ENCODE data around the gene MBD3L5. TPM values are rescaled to one million over a fixed set of nuclear protein-coding genes. Genes with fewer than 3 reads are reported as not detected.
A peak's percentile ranks its signal among the peaks of the same experiment; 100 is the strongest.

Gene MBD3L5
- total and polyA plus RNA-seq, 12 donors = not detected

- H3K27ac ChIP-seq = peak overlapping the region in 1 of 5 donors; percentile 78
- intact Hi-C loops (cut with DNase I) = no loop called here
Observed at GRCh38 chr19:7068599-7068998, 38.2 kb downstream of the MBD3L5 start.

GRCh38 chr19:7069042-7069903 lies 38.9 kb downstream of the MBD3L5 start, which contains the start of gene ZNF557:
Gene ZNF557, plus strand, starts transcription at chr19:7069703. Its CDS starts 5,372 bp downstream, at chr19:7075075.
- Histone ChIP-seq H3K27me3 (no peaks in the 10 kb centered on the region), H3K27ac (peak within 1 kb of the TSS; percentile 17 to 78 (median 74)), H3K36me3 (replicated peaks in 1 of 2) (peaks cover 0 to 32% of the 10 kb centered on the region in 2 donors), H3K4me1 (replicated peaks in 1 of 2) (peaks cover 5 to 14% of the 10 kb centered on the region in 2 donors), H3K4me3 (peak within 1 kb of the TSS; percentile 65 to 90 (median 71)), H3K9me3 (replicated peaks in 1 of 3) (no peaks in the 10 kb centered on the region)
- intact Hi-C loops (cut with DNase I) = no loop called here
- 1 to 3% (median 1%) methylated on average over 17 to 56 of the region's 56 CpGs for WGBS, 4 donors
- TF ChIP-seq CTCF (IDR thresholded peaks at IDR 0.05) = no peak
- TF ChIP-seq POLR2A (IDR thresholded peaks at IDR 0.05) = peak in 1 of 2 donors; percentile 56
- DNase-seq = peak; percentile 98 to 100 (median 99)

More at GRCh38 chr19:7068599-7068998, 38.2 kb downstream of the MBD3L5 start:
- H3K9me3 ChIP-seq (replicated peaks in 1 of 3) = no peaks in the 10 kb centered on the region
- WGBS, 4 donors = 75 to 85% (median 82%) methylated on average over 6 of the region's 6 CpGs
- H3K4me1 ChIP-seq (replicated peaks in 1 of 2) = peaks cover 5 to 14% of the 10 kb centered on the region in 2 donors
- DNase-seq = peak in 1 of 7 donors; percentile 50
- H3K36me3 ChIP-seq (replicated peaks in 1 of 2) = peaks cover 0 to 25% of the 10 kb centered on the region in 2 donors
- H3K4me3 ChIP-seq = peak overlapping the region in 1 of 4 donors; percentile 73
- no peaks in the 10 kb centered on the region for H3K27me3 ChIP-seq
- TF ChIP-seq POLR2A (IDR thresholded peaks at IDR 0.05) (no peak), CTCF (IDR thresholded peaks at IDR 0.05) (no peak)

- Histone ChIP-seq H3K4me3 (peak overlapping the region; percentile 65 to 90 (median 71)), H3K27me3 (no peaks in the 10 kb centered on the region), H3K4me1 (replicated peaks in 1 of 2) (peaks cover 5 to 14% of the 10 kb centered on the region in 2 donors), H3K27ac (peak overlapping the region; percentile 17 to 78 (median 74)), H3K36me3 (replicated peaks in 1 of 2) (peaks cover 0 to 35% of the 10 kb centered on the region in 2 donors), H3K9me3 (replicated peaks in 1 of 3) (no peaks in the 10 kb centered on the region)
- intact Hi-C loops (cut with DNase I) = no loop called here
- 0 to 2% (median 0%) methylated on average over 2 to 12 of the region's 12 CpGs for WGBS, 4 donors
- no peak for DNase-seq
- TF ChIP-seq CTCF (IDR thresholded peaks at IDR 0.05) (no peak), POLR2A (IDR thresholded peaks at IDR 0.05) (no peak)
Observed at GRCh38 chr19:7069904-7070226, 39.5 kb downstream of the MBD3L5 start.

- Histone ChIP-seq H3K36me3 (replicated peaks in 1 of 2) (peaks cover 0 to 62% of the 10 kb centered on the region in 2 donors), H3K4me1 (replicated peaks in 1 of 2) (peaks cover 5 to 14% of the 10 kb centered on the region in 2 donors), H3K4me3 (no peak overlapping the region), H3K27ac (no peak overlapping the region), H3K27me3 (no peaks in the 10 kb centered on the region), H3K9me3 (replicated peaks in 1 of 3) (peaks cover 0 to 6% (median 3%) of the 10 kb centered on the region in 3 donors)
- WGBS, 4 donors = 92 to 97% (median 95%) methylated on average over 6 of the region's 6 CpGs
- intact Hi-C loops (cut with DNase I) = no loop called here
- DNase-seq = no peak
- TF ChIP-seq POLR2A (IDR thresholded peaks at IDR 0.05) (no peak), CTCF (IDR thresholded peaks at IDR 0.05) (no peak)
Observed at GRCh38 chr19:7072541-7072940, 42.2 kb downstream of the MBD3L5 start.
